GM23338 (cell line): ENCODE measurements around the gene BTN2A1. TPM values are rescaled to one million over a fixed set of nuclear protein-coding genes. Genes with fewer than 3 reads are reported as not detected.

Experiments
- ATAC-seq: fragments of 200-7000 bp; cut with Tn5 transposase; 3 replicates; pipeline ENCODE4 v1.9.1; 2020
- DNase-seq: peaks from one replicate; pipeline ENCODE4 v3.0.0-alpha.2; 2015; ENCODE audit warnings: low spot score
- H2AFZ ChIP-seq: fragments of 200-600 bp; sonication (generic); 2 replicates; pipeline ENCODE4 v1.8.0; 2016; ENCODE audit warnings: antibody characterized with exemption, mild to moderate bottlenecking, moderate library complexity
- H3F3A ChIP-seq: fragments of 200-600 bp; sonication (generic); replicated peaks from 2 replicates; pipeline ENCODE4 v1.8.0; 2017; ENCODE audit warnings: antibody characterized with exemption, mixed run types, low read depth
- H3K27ac ChIP-seq: fragments of 200-600 bp; sonication (generic); 2 replicates; pipeline ENCODE4 v1.6.1; 2016; ENCODE audit warnings: low read depth
- H3K27me3 ChIP-seq: fragments of 200-600 bp; sonication (generic); 2 replicates; pipeline ENCODE4 v1.8.0; 2016; ENCODE audit warnings: mild to moderate bottlenecking, mixed run types, moderate library complexity; ENCODE audit not compliant: insufficient read depth
- H3K36me3 ChIP-seq: fragments of 200-600 bp; sonication (generic); 2 replicates; pipeline ENCODE4 v1.8.0; 2016; ENCODE audit warnings: mild to moderate bottlenecking; ENCODE audit not compliant: insufficient read depth
- H3K4me1 ChIP-seq: fragments of 200-600 bp; sonication (generic); 2 replicates; pipeline ENCODE4 v1.8.0; 2016; ENCODE audit warnings: mild to moderate bottlenecking, moderate library complexity; ENCODE audit not compliant: insufficient read depth
- H3K4me2 ChIP-seq: fragments of 200-600 bp; sonication (generic); 2 replicates; pipeline ENCODE4 v1.7.1; 2017; ENCODE audit warnings: mixed run types
- H3K4me3 ChIP-seq: fragments of 200-600 bp; sonication (generic); 2 replicates; pipeline ENCODE4 v1.6.1; 2016; ENCODE audit warnings: mixed run types
- H3K79me2 ChIP-seq: fragments of 200-600 bp; sonication (generic); replicated peaks from 2 replicates; pipeline ENCODE4 v1.8.0; 2017; ENCODE audit warnings: mild to moderate bottlenecking; ENCODE audit not compliant: insufficient read depth
- H3K9me2 ChIP-seq: fragments of 200-600 bp; sonication (generic); 2 replicates; pipeline ENCODE4 v1.8.0; 2017; ENCODE audit not compliant: insufficient read depth
- H4K20me1 ChIP-seq: fragments of 200-600 bp; sonication (generic); replicated peaks from 2 replicates; pipeline ENCODE4 v1.8.0; 2017; ENCODE audit warnings: mild to moderate bottlenecking; ENCODE audit not compliant: insufficient read depth
- H3K27ac Mint-ChIP-seq: 2 replicates; pipeline ENCODE4 v1.8.0; 2020; ENCODE audit warnings: inconsistent platforms, mild to moderate bottlenecking, moderate library complexity, mixed read lengths
- H3K27me3 Mint-ChIP-seq: 3 replicates; pipeline ENCODE4 v1.8.0; 2022; ENCODE audit warnings: low read depth, mild to moderate bottlenecking, moderate library complexity, mixed read lengths, inconsistent platforms; ENCODE audit not compliant: insufficient read depth, poor library complexity
- H3K36me3 Mint-ChIP-seq: 3 replicates; pipeline ENCODE4 v1.8.0; 2021; ENCODE audit warnings: low read depth, mild to moderate bottlenecking, inconsistent platforms, moderate library complexity, mixed read lengths
- H3K4me1 Mint-ChIP-seq: 3 replicates; pipeline ENCODE4 v1.8.0; 2020; ENCODE audit warnings: mild to moderate bottlenecking, inconsistent platforms, mixed read lengths
- H3K4me3 Mint-ChIP-seq: 3 replicates; pipeline ENCODE4 v1.8.0; 2021; ENCODE audit warnings: moderate library complexity, mild to moderate bottlenecking, inconsistent platforms, mixed read lengths
- H3K9me3 Mint-ChIP-seq: 3 replicates; pipeline ENCODE4 v1.8.0; 2020; ENCODE audit warnings: moderate library complexity, mild to moderate bottlenecking, inconsistent platforms, mixed read lengths
- JUNB ChIP-seq: IDR thresholded peaks from one replicate; pipeline ENCODE4 v1.6.1; 2016; ENCODE audit warnings: antibody characterized with exemption; ENCODE audit not compliant: unreplicated experiment
- NANOG ChIP-seq: IDR thresholded peaks from 2 replicates; pipeline ENCODE4 v1.6.1; 2016; ENCODE audit warnings: antibody characterized with exemption, borderline replicate concordance
- POLR2AphosphoS5 ChIP-seq: IDR thresholded peaks from 2 replicates; pipeline ENCODE4 v1.6.1; 2016; ENCODE audit warnings: antibody characterized with exemption, low read depth
- REST ChIP-seq: IDR thresholded peaks from one replicate; pipeline ENCODE4 v1.6.1; 2018; ENCODE audit warnings: antibody characterized with exemption; ENCODE audit not compliant: unreplicated experiment
- STAT1 ChIP-seq: IDR thresholded peaks from one replicate; pipeline ENCODE4 v1.6.1; 2016; ENCODE audit warnings: antibody characterized with exemption; ENCODE audit not compliant: unreplicated experiment
- ZNF114 ChIP-seq: fragments of 250-450 bp; sonication (Bioruptor Pico); IDR thresholded peaks from 2 replicates; pipeline ENCODE4 v1.5.0; 2020; ENCODE audit warnings: mild to moderate bottlenecking, moderate library complexity
- polyA plus RNA-seq: library from polyadenylated mRNA; unstranded; fragments of >200 nt; fragmentation: Nextera tagmentation; extraction: Ambion mirVana; gene quantifications from 2 replicates; pipeline ENCODE4 v1.2.1, GENCODE V29; 2016
- total RNA-seq: library from RNA; depleted of rRNA; stranded (reverse); fragments of >200 nt; shearing (Covaris generic); gene quantifications from 2 replicates; pipeline ENCODE4 v1.2.3, GENCODE V29; 2014
- TF ChIP-seq, protein P1 (sequence below), 2 experiments: fragments of 200-600 bp in 1 of 2; sonication (generic) in 1 of 2; conservative IDR thresholded peaks; 2 replicates each; pipeline versions ENCODE4 v1.5.1 to v1.6.1; 2016 to 2017; ENCODE audit warnings: antibody characterized with exemption in 2 of 2, low read depth in 2 of 2, mild to moderate bottlenecking in 2 of 2, moderate library complexity in 1 of 2
- TF ChIP-seq, protein P2 (sequence below): fragments of 250-450 bp; sonication (Bioruptor Pico); IDR thresholded peaks from 2 replicates; pipeline ENCODE4 v1.5.0; 2020; ENCODE audit warnings: mild to moderate bottlenecking, moderate library complexity

Gene BTN2A1
- total and polyA plus RNA-seq, 2 experiments from 2014 or later, result 6.3 to 7.0 TPM

DNA sequence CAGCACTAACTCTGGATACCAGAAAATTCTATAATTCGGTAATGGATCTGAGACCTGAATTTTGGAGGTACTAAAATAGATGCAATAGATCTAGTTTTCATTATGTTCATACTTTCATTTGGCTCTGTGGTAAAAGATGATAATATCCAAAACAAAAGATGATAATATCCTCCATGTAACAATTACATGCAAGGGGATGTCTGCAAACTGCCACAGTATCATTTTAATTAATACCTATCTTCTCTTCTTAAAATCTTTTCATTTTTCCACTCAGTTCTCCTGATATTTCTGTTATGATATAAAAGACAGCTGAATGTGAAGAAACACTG is 15.6 kb downstream of the BTN2A1 start:
- Histone ChIP-seq H2AFZ (no peak overlapping the region), H3F3A (no peaks in the 10 kb centered on the region), H3K9me2 (no peaks in the 10 kb centered on the region), H3K79me2 (no peaks in the 10 kb centered on the region), H3K4me3 (no peak overlapping the region), H4K20me1 (no peaks in the 10 kb centered on the region), H3K4me2 (no peak overlapping the region), H3K27ac (no peak overlapping the region), H3K36me3 (no peaks in the 10 kb centered on the region), H3K27me3 (no peaks in the 10 kb centered on the region), H3K4me1 (peaks cover 25% of the 10 kb centered on the region)
- DNase-seq, result no peak
- no peak for TF ChIP-seq STAT1
- no peak for TF ChIP-seq NANOG
- no peak for TF ChIP-seq ZNF114
- TF ChIP-seq JUNB, result no peak
- TF ChIP-seq, protein P1, sequence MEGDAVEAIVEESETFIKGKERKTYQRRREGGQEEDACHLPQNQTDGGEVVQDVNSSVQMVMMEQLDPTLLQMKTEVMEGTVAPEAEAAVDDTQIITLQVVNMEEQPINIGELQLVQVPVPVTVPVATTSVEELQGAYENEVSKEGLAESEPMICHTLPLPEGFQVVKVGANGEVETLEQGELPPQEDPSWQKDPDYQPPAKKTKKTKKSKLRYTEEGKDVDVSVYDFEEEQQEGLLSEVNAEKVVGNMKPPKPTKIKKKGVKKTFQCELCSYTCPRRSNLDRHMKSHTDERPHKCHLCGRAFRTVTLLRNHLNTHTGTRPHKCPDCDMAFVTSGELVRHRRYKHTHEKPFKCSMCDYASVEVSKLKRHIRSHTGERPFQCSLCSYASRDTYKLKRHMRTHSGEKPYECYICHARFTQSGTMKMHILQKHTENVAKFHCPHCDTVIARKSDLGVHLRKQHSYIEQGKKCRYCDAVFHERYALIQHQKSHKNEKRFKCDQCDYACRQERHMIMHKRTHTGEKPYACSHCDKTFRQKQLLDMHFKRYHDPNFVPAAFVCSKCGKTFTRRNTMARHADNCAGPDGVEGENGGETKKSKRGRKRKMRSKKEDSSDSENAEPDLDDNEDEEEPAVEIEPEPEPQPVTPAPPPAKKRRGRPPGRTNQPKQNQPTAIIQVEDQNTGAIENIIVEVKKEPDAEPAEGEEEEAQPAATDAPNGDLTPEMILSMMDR (conservative IDR thresholded peaks at IDR 0.05; ENCODE audit: low read depth in 2 of 2), result no peak
- TF ChIP-seq REST, result no peak
- TF ChIP-seq POLR2AphosphoS5, result no peak
- TF ChIP-seq, protein P2, sequence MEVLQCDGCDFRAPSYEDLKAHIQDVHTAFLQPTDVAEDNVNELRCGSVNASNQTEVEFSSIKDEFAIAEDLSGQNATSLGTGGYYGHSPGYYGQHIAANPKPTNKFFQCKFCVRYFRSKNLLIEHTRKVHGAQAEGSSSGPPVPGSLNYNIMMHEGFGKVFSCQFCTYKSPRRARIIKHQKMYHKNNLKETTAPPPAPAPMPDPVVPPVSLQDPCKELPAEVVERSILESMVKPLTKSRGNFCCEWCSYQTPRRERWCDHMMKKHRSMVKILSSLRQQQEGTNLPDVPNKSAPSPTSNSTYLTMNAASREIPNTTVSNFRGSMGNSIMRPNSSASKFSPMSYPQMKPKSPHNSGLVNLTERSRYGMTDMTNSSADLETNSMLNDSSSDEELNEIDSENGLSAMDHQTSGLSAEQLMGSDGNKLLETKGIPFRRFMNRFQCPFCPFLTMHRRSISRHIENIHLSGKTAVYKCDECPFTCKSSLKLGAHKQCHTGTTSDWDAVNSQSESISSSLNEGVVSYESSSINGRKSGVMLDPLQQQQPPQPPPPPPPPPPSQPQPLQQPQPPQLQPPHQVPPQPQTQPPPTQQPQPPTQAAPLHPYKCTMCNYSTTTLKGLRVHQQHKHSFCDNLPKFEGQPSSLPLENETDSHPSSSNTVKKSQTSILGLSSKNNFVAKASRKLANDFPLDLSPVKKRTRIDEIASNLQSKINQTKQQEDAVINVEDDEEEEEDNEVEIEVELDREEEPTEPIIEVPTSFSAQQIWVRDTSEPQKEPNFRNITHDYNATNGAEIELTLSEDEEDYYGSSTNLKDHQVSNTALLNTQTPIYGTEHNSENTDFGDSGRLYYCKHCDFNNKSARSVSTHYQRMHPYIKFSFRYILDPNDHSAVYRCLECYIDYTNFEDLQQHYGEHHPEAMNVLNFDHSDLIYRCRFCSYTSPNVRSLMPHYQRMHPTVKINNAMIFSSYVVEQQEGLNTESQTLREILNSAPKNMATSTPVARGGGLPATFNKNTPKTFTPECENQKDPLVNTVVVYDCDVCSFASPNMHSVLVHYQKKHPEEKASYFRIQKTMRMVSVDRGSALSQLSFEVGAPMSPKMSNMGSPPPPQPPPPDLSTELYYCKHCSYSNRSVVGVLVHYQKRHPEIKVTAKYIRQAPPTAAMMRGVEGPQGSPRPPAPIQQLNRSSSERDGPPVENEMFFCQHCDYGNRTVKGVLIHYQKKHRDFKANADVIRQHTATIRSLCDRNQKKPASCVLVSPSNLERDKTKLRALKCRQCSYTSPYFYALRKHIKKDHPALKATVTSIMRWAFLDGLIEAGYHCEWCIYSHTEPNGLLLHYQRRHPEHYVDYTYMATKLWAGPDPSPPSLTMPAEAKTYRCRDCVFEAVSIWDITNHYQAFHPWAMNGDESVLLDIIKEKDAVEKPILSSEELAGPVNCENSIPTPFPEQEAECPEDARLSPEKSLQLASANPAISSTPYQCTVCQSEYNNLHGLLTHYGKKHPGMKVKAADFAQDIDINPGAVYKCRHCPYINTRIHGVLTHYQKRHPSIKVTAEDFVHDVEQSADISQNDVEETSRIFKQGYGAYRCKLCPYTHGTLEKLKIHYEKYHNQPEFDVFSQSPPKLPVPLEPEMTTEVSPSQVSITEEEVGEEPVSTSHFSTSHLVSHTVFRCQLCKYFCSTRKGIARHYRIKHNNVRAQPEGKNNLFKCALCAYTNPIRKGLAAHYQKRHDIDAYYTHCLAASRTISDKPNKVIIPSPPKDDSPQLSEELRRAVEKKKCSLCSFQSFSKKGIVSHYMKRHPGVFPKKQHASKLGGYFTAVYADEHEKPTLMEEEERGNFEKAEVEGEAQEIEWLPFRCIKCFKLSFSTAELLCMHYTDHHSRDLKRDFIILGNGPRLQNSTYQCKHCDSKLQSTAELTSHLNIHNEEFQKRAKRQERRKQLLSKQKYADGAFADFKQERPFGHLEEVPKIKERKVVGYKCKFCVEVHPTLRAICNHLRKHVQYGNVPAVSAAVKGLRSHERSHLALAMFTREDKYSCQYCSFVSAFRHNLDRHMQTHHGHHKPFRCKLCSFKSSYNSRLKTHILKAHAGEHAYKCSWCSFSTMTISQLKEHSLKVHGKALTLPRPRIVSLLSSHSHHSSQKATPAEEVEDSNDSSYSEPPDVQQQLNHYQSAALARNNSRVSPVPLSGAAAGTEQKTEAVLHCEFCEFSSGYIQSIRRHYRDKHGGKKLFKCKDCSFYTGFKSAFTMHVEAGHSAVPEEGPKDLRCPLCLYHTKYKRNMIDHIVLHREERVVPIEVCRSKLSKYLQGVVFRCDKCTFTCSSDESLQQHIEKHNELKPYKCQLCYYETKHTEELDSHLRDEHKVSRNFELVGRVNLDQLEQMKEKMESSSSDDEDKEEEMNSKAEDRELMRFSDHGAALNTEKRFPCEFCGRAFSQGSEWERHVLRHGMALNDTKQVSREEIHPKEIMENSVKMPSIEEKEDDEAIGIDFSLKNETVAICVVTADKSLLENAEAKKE (CRISPR knock-in tag), result no peak
- H3K27ac Mint-ChIP-seq, result peak overlapping the region; percentile 50; the same call in 1 of the 2 replicates
- H3K27me3 Mint-ChIP-seq, result peaks cover 7% of the 10 kb centered on the region
- peaks cover 21% of the 10 kb centered on the region for H3K9me3 Mint-ChIP-seq
- no peak overlapping the region for H3K4me3 Mint-ChIP-seq
- H3K36me3 Mint-ChIP-seq, result peaks cover 41% of the 10 kb centered on the region
- no peak for ATAC-seq
- peaks cover 26% of the 10 kb centered on the region for H3K4me1 Mint-ChIP-seq
